OCI-LY7 (cell line): Measurements from ENCODE around the gene NFATC2. TPM values are rescaled to one million over a fixed set of nuclear protein-coding genes. Genes with fewer than 3 reads are reported as not detected.
A peak's percentile ranks its signal among the peaks of the same experiment; 100 is the strongest.

Source experiments
- BruUV-seq: library from RNA; stranded (reverse); fragments of 400-500 nt; replicated peaks from 2 replicates; lab custom pipeline; 2021; lab: Mats Ljungman, UMichigan
- CTCF ChIA-PET: fragments of 300-600 bp; sonication (Branson Sonifier 250); formaldehyde crosslinking; loops from one replicate; lab custom pipeline; 2022; ENCODE audit warnings: antibody characterized with exemption; ENCODE audit not compliant: unreplicated experiment; lab: Charles Lee
- POLR2A ChIA-PET: fragments of 300-600 bp; sonication (Branson Sonifier 250); formaldehyde crosslinking; loops from one replicate; lab custom pipeline; 2022; ENCODE audit warnings: antibody characterized with exemption; lab: Charles Lee
- DNase-seq: peaks from one replicate; pipeline ENCODE4 v3.0.0-alpha.2; 2015; ENCODE audit warnings: low spot score
- H2AFZ ChIP-seq: fragments of 200-600 bp; sonication (generic), shearing (Covaris generic); 2 replicates; pipeline ENCODE4 v1.6.1; 2014; ENCODE audit warnings: mild to moderate bottlenecking, antibody characterized with exemption, low read length, moderate library complexity
- H3K27ac ChIP-seq: fragments of 200-600 bp; sonication (generic); 2 replicates; pipeline ENCODE4 v1.5.1; 2014; ENCODE audit warnings: mixed run types, low read depth, mild to moderate bottlenecking, moderate library complexity, low read length, inconsistent platforms; ENCODE audit not compliant: poor library complexity, severe bottlenecking
- H3K36me3 ChIP-seq: fragments of 200-600 bp; sonication (generic); 2 replicates; pipeline ENCODE4 v1.6.1; 2014; ENCODE audit warnings: mild to moderate bottlenecking, antibody characterized with exemption, low read length, moderate library complexity, mixed read lengths; ENCODE audit not compliant: insufficient read depth
- H3K4me1 ChIP-seq: fragments of 200-600 bp; sonication (generic); 2 replicates; pipeline ENCODE4 v1.5.1; 2014; ENCODE audit warnings: mild to moderate bottlenecking, low read length; ENCODE audit not compliant: insufficient read depth, poor library complexity, severe bottlenecking
- H3K4me2 ChIP-seq: fragments of 200-600 bp; sonication (generic); 2 replicates; pipeline ENCODE4 v1.6.1; 2014; ENCODE audit warnings: mild to moderate bottlenecking, low read length
- H3K4me3 ChIP-seq: fragments of 200-600 bp; sonication (generic); 2 replicates; pipeline ENCODE4 v1.5.1; 2014; ENCODE audit warnings: mild to moderate bottlenecking, low read depth, low read length; ENCODE audit not compliant: poor library complexity, severe bottlenecking
- H3K79me2 ChIP-seq: fragments of 200-600 bp; sonication (generic); 2 replicates; pipeline ENCODE4 v1.6.1; 2016; ENCODE audit warnings: low read depth, mild to moderate bottlenecking, low read length, moderate library complexity, mixed read lengths; ENCODE audit not compliant: insufficient read depth
- H3K9me2 ChIP-seq: fragments of 200-600 bp; sonication (generic); 2 replicates; pipeline ENCODE4 v1.6.1; 2016; ENCODE audit warnings: mild to moderate bottlenecking, low read length, mixed read lengths; ENCODE audit not compliant: insufficient read depth
- H3K9me3 ChIP-seq: fragments of 200-600 bp; sonication (generic); 2 replicates; pipeline ENCODE4 v1.6.1; 2014; ENCODE audit warnings: mild to moderate bottlenecking, mixed run types, low read length, mixed read lengths
- H4K20me1 ChIP-seq: fragments of 200-600 bp; sonication (generic); 2 replicates; pipeline ENCODE4 v1.6.1; 2014; ENCODE audit warnings: mild to moderate bottlenecking, antibody characterized with exemption, low read length, moderate library complexity, mixed read lengths; ENCODE audit not compliant: insufficient read depth
- EZH2phosphoT487 ChIP-seq: fragments of 200-600 bp; sonication (generic); IDR thresholded peaks from 2 replicates; pipeline ENCODE4 v1.6.1; 2018; ENCODE audit warnings: low read depth, borderline replicate concordance, mild to moderate bottlenecking, mixed run types, antibody characterized with exemption, low read length, moderate library complexity, mixed read lengths
- intact Hi-C: fragments of 100-400 bp; cut with micrococcal nuclease; formaldehyde crosslinking; loops from one replicate; pipeline ENCODE4 v1.10.0; 2022; ENCODE audit not compliant: unreplicated experiment
- total RNA-seq, 2 experiments: library from RNA; depleted of rRNA in 1 of 2; stranded (reverse); fragments of >200 nt in 1 of 2; shearing (Covaris generic) in 1 of 2; gene quantifications; 2 replicates each; pipeline ENCODE4 v1.2.3, GENCODE V29; 2014 to 2022
- TF ChIP-seq, protein P1 (sequence below): fragments of 200-600 bp; sonication (generic); conservative IDR thresholded peaks from 2 replicates; pipeline ENCODE4 v1.5.1; 2014; ENCODE audit warnings: mild to moderate bottlenecking, antibody characterized with exemption, low read length, moderate library complexity, mixed read lengths

NFATC2 gene
- total RNA-seq, 2 experiments from 2014 or later = 12.5 to 43.8 TPM

DNA sequence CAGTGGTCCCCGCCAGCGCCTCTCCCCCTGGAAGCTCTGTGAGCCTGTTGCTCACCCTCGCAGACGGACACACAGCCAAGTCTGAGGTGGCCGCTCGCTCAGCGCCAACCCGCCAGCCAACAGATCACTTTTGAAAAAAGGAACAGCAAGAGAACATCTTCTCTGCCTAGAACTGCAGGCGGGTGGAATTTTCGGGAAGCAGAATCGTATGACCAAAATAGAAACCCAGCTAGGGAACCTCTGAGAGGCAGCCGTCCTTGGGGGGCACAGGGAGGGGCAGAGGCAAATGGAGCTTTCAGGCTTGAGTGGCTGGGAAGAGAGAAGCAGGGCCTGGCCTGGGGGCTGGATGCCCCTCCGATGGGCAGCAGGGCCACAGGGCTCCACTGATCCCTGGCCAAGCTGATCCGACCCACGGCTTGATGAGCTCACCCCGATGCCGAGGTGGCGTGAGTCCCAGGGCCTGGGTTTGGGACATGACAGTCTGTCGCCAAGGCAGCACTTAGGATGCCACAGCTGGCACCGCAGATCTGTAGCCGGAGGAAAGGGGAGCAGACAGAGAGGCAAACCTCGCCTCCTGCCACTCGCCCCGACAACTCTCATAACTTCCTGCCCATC, 9.8 kb downstream of the NFATC2 start:
- no TSS peak for BruUV-seq
- no peak overlapping the region for H3K4me2 ChIP-seq
- no peaks in the 10 kb centered on the region for H3K9me2 ChIP-seq
- H4K20me1 ChIP-seq = no peaks in the 10 kb centered on the region; the same call in 1 of the 2 replicates
- H3K36me3 ChIP-seq = peaks cover 27% of the 10 kb centered on the region; the same call in 1 of the 2 replicates
- H3K4me1 ChIP-seq = peaks cover 89% of the 10 kb centered on the region
- no peak for DNase-seq
- H3K27ac ChIP-seq = no peak overlapping the region
- TF ChIP-seq EZH2phosphoT487 = no peak
- TF ChIP-seq, protein P1, sequence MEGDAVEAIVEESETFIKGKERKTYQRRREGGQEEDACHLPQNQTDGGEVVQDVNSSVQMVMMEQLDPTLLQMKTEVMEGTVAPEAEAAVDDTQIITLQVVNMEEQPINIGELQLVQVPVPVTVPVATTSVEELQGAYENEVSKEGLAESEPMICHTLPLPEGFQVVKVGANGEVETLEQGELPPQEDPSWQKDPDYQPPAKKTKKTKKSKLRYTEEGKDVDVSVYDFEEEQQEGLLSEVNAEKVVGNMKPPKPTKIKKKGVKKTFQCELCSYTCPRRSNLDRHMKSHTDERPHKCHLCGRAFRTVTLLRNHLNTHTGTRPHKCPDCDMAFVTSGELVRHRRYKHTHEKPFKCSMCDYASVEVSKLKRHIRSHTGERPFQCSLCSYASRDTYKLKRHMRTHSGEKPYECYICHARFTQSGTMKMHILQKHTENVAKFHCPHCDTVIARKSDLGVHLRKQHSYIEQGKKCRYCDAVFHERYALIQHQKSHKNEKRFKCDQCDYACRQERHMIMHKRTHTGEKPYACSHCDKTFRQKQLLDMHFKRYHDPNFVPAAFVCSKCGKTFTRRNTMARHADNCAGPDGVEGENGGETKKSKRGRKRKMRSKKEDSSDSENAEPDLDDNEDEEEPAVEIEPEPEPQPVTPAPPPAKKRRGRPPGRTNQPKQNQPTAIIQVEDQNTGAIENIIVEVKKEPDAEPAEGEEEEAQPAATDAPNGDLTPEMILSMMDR = no peak
- ChIA-PET POLR2A (interaction anchor here (0.7 kb wide), 1 partner anchor 8 kb away, joined by 4 read pairs; no protein-coding TSS in a partner anchor), CTCF (interaction anchor here (0.5 kb wide), 1 partner anchor 68 kb away, joined by 7 read pairs; no protein-coding TSS in a partner anchor)
- no peaks in the 10 kb centered on the region for H3K9me3 ChIP-seq
- no peak overlapping the region for H3K4me3 ChIP-seq
- peaks cover 92% of the 10 kb centered on the region for H3K79me2 ChIP-seq
- intact Hi-C loops = no loop called here
- no peak overlapping the region for H2AFZ ChIP-seq

DNA sequence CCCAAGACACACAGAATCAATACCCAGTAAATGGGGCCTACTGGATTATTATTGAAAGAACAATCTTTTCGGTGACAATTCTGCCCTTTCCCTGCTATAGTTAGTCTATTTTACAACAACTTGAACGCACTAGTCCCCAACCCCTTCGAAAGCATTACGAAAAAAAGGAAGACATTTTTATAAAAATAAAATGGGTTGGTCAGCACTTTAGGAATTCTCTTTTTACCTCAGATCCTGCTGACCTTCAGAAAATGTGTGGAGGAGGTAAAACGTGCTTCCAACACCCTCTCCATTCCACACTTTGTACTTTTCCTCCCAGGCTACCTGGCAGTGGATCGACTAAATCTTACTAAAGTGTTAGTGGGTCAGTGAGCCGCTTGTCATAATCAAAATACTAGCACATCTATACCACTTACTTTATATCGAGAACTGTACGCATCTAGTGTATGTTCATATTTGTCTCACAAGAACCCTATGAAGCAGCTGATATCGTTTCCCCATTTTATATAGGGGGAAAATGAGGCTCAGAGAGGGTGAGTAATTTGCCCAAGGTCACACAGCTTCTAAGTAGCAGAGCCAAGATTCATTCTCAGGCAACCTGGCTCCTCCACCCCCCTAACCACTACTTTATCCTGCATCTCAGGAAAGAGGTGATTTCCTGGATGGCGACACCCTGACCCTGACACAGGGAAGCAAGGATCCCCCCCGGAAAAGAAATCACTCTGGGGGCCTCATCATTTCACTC, 10.6 kb downstream of the NFATC2 start:
- ChIA-PET POLR2A (no interaction called here), CTCF (no interaction called here)
- peaks cover 23% of the 10 kb centered on the region; the same call in 1 of the 2 replicates for H3K36me3 ChIP-seq
- H3K79me2 ChIP-seq = peaks cover 92% of the 10 kb centered on the region
- peaks cover 89% of the 10 kb centered on the region for H3K4me1 ChIP-seq
- H3K9me2 ChIP-seq = no peaks in the 10 kb centered on the region
- intact Hi-C loops = no loop called here
- peak overlapping the region; percentile 15 for H3K27ac ChIP-seq
- TF ChIP-seq, protein P1 = no peak
- TF ChIP-seq EZH2phosphoT487 = no peak
- no peaks in the 10 kb centered on the region for H3K9me3 ChIP-seq
- no peak for DNase-seq
- no peak overlapping the region for H3K4me2 ChIP-seq
- H4K20me1 ChIP-seq = no peaks in the 10 kb centered on the region
- no peak overlapping the region for H3K4me3 ChIP-seq
- H2AFZ ChIP-seq = no peak overlapping the region
- BruUV-seq = no TSS peak
